Smooth muscle cell of the brain vasculature (primary cell): ENCODE results near the gene HECW1.
A peak's percentile ranks its signal among the peaks of the same experiment; 100 is the strongest.
"Not testable (repeated sequence)": the region's sequence is repeated elsewhere in the genome, so short reads cannot be mapped to it uniquely, and the experiment has no call there.

Experiments used
- DNase-seq: peaks from one replicate; pipeline ENCODE4 v3.0.0-alpha.2; 2012; ENCODE audit warnings: low read depth, low spot score

The HECW1 gene

GRCh38 chr7:43465581-43466554 is 353.4 kb downstream of the HECW1 start:
- no peak for DNase-seq

- DNase-seq = no peak
These were observed 355.0 kb downstream of the HECW1 start for GRCh38 chr7:43467406-43467805.

GRCh38 chr7:43467846-43468245 is 355.4 kb downstream of the HECW1 start:
- no peak for DNase-seq

GRCh38 chr7:43469051-43469450 is 356.6 kb downstream of the HECW1 start:
- DNase-seq = no peak

GRCh38 chr7:43470110-43470509 is 357.7 kb downstream of the HECW1 start:
- DNase-seq = no peak

- DNase-seq = no peak
These were observed 363.5 kb downstream of the HECW1 start for GRCh38 chr7:43475983-43476382.

- no peak for DNase-seq
These were observed 364.4 kb downstream of the HECW1 start for GRCh38 chr7:43476896-43477295.

GRCh38 chr7:43479042-43479441 is 366.6 kb downstream of the HECW1 start:
- no peak for DNase-seq

GRCh38 chr7:43479543-43479942 is 367.1 kb downstream of the HECW1 start:
- DNase-seq = no peak

- no peak for DNase-seq
These were observed 368.1 kb downstream of the HECW1 start for GRCh38 chr7:43480581-43480980.

- DNase-seq = no peak
These were observed 369.6 kb downstream of the HECW1 start for GRCh38 chr7:43481902-43482678.

- no peak for DNase-seq
These were observed 370.3 kb downstream of the HECW1 start for GRCh38 chr7:43482679-43483252.

- DNase-seq = no peak
These were observed 372.4 kb downstream of the HECW1 start for GRCh38 chr7:43484678-43485395.

- no peak for DNase-seq
These were observed 373.1 kb downstream of the HECW1 start for GRCh38 chr7:43485580-43485979.

GRCh38 chr7:43486008-43486407 is 373.6 kb downstream of the HECW1 start:
- not testable (repeated sequence) for DNase-seq

- DNase-seq = no peak
These were observed 374.2 kb downstream of the HECW1 start for GRCh38 chr7:43486634-43487033.

GRCh38 chr7:43487731-43488073 is 375.3 kb downstream of the HECW1 start:
- no peak for DNase-seq

GRCh38 chr7:43489257-43489656 is 376.8 kb downstream of the HECW1 start:
- no peak for DNase-seq

GRCh38 chr7:43490016-43490415 is 377.6 kb downstream of the HECW1 start:
- no peak for DNase-seq

- no peak for DNase-seq
These were observed 378.7 kb downstream of the HECW1 start for GRCh38 chr7:43491123-43491522.

GRCh38 chr7:43491984-43492383 is 379.5 kb downstream of the HECW1 start:
- peak; percentile 32 for DNase-seq

GRCh38 chr7:43492896-43493295 is 380.4 kb downstream of the HECW1 start:
- DNase-seq = no peak
